HG02973 (cell line): ENCODE measurements around the gene HYAL1.
"Not testable (repeated sequence)": the region's sequence is repeated elsewhere in the genome, so short reads cannot be mapped to it uniquely, and the experiment has no call there.

Experiments
- ATAC-seq: cut with Tn5 transposase; IDR thresholded peaks from one replicate; pipeline ENCODE4 v1.9.1; 2021; ENCODE audit warnings: moderate library complexity; ENCODE audit not compliant: unreplicated experiment

The HYAL1 gene

DNA sequence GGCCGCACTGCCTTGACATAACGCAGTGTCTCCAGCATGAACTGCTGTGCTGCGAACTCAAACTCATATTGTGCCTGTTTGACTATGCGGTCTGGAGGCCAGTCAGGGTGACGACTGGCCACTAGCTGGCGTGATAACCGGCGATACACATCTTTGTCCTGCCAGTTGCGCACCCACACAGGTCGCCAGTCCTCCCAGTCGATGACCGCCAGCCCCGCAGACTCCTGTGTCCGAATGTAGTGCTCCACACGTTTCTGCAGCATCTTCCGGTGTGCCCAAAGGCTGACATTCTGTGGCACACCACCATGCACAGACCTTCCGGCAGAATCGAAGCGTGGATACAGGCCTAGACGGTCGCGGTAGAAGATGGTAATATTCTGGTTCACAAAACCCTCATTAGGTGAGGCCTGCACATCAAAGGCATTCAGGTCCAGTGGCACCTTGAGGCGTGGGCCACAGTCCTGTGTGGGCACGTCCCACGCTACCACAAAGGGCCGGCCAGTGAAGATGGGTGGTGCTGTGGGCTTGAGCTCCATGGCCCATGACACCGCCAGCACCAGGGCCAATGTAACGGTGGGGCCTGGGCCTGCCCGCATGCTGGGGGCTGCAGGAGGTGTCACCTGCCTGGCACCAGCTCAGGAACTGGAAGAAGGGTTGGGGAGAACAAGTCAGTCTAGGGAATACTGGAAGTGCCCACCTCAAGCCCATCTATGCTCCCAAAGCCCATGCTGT, 16.7 kb upstream of the HYAL1 start:
- no peak for ATAC-seq

DNA sequence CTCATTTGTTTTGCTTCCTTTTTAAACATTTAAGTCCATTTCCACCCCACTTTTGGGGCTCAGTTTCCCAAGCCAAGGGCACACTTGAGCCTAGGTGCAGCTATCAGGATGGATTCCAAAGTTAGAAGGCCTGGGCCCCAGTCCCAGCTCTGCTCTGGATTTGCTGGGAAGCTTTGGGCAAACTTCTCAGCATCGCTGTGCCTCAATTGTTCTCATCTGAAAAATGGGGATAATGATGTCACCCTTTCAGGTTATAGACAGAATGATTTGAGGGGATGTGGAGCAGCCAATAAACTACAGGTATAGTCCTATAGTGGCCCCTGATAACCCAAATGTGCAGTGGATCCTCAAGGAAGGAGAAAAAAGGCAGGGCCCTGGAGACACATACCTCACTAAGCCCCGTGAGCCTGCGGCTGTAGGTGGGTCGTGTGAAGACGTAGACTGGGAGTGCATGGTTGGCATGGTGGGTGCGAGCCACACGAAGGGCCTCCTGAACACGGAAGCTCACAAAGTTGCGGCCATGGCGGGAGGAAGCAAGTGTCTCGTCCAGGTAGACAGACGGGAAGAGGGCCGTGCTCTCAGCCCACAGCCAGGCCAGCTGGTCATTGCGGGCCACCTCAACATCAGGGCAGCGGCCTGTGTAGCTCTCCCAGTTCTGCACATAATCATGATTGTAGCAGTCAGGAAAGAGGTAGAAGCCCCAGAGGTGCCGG, 16.0 kb upstream of the HYAL1 start:
- ATAC-seq: no peak

DNA sequence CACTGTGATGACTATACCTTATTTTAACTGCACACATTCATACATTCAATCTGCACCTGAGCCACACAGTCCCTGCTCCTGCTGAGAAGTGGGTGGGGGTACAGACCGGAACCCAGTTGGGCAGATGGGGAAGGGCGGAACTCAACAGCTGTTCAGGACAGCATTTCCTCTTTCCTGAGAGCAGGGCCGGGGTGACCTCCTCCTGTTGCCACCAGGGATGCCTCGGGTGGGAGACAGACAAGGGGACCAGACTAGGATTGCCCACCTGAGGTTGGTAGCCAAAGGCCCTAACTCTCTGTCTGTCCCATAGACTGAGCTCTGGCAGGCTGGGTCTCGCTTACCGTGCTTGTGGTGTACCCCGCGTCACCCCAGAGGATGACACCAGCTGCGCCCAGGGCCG, 15.2 kb upstream of the HYAL1 start:
- ATAC-seq: no peak

DNA sequence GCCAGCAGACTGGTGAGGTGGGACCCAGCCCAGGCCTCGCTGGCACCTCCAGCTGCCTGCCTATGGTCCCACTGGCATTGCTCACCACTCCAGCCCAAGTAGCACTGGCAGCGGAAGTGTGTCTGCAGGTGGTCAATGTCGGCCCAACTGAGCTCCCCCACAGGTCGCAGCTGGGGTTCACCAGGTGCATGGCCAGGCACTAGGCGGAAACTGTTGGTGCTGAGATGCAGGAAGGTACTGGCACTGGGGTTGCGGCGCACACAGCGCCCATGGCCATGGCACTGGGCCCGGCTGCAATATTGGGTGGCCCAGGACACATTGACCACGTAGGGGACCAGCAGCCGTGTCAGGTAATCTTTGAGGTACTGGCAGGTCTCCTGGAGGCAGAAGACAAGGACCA, 14.8 kb upstream of the HYAL1 start:
- ATAC-seq: no peak

DNA sequence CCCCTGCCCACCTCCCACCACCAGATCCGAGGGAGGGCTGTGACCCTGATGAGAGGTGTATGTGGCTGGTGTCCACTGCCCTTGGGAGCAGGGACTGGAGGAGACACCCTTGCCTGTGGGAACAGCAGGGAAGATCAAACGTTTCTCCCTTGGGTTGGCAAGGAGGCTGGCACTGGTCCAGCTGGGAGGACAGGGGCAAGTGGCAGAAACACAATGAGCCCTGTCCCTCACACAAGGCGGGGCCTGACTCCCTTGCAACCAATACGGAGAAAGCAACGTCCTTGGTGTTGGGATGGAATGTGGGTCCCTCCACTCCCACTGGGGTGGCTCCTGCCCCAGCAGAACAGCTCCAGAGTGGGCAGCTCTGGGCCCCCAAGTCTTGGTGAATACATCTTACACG, 13.9 kb upstream of the HYAL1 start:
- ATAC-seq: no peak

DNA sequence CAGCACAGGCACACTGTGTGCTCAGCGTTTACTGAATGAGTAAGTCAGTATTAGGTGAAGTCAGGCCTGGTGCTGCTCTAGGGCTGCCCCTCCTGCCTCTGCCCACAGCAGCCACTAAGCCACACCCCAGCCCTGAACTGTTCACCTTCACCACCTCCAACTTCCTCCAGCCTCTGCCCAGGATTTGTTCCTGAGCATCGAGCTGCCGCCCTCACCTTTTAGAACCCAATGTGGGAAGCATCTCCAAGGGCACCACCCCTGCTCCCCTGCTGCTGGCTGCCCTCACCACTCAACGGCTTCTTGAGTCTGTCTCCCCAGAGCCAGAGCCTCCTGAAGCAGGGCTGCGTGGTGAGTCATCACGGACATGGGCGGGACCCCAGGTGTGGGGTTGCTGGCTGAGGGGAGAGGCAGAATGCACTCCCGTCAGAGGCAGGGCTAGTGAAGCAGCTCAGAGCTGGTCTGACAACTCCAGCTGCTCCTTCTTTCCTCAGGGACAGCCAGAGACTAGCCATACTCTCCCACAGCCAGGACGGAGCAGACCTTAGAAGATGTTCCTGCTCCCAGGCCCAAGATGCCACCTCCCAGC, 13.4 kb upstream of the HYAL1 start:
- no peak for ATAC-seq

DNA sequence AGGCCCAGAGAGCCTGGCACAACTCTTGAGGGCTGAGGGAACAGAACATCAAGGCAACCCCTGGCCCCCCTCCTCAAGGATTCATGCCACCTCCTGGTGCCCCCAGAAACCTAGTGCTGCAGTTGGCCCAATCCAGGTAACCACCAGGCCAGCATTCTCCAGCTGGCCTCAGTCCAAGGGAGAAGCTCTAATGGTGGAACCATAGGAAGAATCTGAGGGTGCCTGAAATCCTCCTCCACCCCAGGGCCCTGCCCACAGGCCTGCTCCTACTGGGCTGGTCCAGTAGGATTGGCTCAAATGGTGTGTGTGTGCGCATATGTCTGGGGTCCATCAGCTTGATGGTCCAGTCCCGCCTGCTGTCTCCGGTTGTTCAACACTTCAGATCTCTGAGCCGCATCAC, 11.4 kb upstream of the HYAL1 start:
- ATAC-seq: no peak

DNA sequence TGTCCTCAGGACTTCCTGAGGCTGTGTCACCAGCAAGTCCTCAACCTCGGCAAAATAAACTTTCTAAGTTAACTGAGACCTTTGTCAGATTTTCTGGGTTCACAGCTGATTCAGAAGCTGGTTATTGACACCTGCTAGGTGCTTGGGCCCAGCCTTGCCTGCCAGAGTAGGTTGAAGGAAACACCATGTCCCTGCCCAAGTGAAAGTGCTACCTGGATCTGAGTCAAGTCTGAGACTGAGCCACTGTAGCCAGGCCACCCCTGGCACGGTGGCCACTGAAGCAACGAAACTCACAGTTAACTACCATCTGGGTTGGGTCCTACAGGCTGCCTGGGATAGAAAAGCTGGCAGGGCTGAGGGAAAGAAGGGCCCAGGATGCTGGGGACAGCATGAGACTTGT, 11.0 kb upstream of the HYAL1 start:
- no peak for ATAC-seq

DNA sequence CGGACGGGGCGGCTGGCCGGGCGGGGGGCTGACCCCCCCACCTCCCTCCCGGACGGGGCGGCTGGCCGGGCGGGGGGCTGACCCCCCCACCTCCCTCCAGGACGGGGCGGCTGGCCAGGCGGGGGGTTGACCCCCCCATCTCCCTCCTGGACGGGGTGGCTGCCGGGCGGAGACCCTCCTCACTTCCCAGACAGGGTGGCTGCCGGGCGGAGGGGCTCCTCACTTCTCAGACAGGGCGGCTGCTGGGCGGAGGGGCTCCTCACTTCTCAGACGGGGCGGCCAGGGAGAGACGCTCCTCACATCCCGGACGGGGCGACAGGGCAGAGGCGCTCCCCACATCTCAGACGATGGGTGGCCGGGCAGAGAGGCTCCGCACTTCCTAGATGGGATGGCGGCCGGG, 8.7 kb upstream of the HYAL1 start:
- ATAC-seq: not testable (repeated sequence)

DNA sequence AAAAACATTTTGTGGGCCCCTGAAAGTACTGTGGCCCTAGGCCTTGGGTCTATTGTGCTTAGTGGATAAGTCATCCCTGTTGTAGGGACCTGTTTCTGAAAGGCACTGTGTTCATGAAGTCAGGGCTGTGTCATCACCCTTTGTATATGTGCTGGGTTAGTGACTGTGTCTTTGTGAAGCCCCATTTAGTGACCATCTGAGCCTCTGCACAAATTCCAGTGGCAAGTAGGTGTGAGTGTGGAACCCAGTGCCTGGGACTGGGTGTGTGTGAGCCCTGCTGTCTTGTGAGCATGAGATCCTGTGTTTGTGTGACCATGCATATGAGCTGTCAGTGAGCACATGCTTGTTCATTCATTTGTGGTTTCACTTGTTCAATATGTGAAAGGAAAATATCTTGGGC, 1.2 kb upstream of the HYAL1 start:
- no peak for ATAC-seq

DNA sequence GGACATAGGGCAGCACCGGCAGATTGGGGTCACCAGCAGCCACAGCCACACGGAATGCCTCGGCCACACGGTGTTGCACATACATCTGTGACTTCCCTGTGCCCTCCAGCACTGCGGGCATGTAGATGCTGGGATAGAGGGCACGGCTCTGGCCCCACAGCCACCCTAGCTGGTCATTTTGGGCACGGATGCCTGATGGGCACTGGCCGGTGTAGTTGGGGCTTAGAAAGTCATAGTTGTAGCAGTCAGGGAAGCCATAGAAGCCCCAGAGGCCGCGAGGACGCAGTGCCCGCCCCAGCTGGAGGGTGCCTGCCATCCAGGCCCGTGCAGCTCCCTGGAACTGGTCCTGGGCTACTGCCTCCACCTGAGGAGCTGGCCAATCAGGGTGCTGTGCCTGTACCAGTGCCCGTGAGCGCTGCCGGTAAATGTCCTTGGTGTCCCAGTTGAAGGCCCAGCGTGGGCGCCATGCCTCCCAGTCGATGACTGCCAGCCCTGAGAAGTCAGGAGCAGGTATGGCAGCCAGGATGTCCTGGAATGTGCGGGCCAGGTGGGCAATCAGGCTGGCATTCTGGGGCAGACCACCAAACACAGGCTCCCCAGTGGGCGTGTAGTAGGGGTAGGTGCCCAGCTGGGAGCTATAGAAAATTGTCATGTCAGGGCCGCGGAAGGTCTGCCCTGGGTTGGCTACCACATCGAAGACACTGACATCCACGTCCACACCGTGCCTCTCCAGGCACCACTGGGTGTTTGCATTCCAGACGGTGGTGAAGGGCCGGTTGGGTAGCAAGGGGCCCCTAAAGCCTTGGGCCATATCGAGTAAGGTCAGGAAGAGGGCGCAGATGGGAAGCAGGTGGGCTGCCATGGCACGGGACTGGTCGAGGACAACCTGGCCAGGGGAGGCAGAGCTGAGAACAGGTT, 1.0 kb downstream of the HYAL1 start:
- no peak for ATAC-seq

DNA sequence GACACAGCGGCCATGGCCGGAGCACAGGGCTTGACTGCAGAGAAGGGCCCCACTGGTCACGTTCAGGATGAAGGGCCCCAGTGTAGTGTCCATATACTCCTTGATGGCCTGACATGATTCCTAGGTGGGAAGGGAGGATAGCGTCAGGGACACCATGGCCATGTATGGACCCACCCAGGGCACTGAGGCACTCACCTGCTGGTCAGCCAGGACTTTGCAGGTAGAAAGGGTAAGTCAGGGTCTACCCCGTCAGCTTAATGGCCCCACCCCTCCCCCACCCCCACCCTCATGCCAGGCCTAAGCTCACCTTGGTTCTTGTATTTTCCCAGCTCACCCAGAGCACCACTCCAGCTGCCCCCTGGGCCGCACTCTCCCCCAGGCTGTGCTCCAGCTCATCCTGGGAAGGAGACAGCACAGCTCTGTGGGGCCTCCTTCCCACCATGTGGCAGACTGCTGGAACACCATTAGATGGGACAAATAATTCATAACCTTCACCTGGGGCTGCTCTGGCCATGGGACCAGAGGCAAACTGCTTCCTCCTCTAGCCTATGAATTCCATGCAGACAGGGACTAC, 2.6 kb downstream of the HYAL1 start:
- ATAC-seq: no peak

DNA sequence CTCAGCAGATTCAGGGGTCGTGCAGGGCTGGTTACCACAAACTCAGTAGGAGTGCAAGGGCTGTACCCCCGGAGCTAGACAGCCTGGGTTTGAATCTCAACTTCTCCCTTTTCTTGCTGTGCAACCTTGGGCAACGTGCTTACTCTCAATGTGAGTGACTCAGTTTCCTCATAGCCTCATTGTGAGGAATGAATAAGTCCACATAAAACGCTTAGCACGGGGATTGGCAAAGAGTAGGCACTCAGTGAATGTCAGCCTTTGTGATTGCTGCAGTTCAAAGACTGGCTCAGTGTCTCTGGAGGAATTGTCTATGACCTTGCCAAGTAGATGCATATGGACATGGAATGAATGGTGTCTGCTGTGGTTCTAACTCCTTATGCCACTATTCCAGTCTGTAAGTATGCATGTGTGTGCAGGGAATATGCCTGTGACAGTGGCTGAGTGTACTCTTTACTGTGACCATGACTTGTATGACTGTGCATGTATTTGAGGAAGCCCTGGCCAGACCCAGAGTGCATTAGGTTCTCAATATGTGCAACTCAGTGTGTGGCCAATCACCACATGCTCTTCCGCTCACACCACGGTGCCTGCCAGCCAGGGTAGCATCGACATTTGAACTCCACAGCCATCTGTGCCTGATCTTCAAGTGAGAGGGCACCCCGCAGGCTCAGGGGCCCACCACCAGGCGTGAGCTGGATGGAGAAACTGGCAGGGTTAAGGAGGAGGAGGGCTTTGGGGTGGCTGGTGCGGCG, 3.3 kb downstream of the HYAL1 start:
- ATAC-seq: no peak

DNA sequence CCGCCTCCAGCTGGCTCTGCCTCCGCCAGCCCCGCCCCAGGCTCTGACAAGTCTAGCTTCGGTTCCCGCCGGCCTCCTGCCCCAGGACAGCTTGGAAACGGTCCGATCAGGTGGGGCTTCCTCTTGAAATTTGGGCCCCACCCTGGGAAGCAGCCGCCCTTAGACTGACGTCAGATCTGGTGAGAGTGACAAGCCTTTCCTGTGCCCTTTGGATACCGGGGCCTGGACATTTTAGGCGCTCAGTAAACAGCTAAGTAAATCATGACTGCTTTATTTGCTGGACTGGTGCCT, 3.8 kb downstream of the HYAL1 start:
- no peak for ATAC-seq

DNA sequence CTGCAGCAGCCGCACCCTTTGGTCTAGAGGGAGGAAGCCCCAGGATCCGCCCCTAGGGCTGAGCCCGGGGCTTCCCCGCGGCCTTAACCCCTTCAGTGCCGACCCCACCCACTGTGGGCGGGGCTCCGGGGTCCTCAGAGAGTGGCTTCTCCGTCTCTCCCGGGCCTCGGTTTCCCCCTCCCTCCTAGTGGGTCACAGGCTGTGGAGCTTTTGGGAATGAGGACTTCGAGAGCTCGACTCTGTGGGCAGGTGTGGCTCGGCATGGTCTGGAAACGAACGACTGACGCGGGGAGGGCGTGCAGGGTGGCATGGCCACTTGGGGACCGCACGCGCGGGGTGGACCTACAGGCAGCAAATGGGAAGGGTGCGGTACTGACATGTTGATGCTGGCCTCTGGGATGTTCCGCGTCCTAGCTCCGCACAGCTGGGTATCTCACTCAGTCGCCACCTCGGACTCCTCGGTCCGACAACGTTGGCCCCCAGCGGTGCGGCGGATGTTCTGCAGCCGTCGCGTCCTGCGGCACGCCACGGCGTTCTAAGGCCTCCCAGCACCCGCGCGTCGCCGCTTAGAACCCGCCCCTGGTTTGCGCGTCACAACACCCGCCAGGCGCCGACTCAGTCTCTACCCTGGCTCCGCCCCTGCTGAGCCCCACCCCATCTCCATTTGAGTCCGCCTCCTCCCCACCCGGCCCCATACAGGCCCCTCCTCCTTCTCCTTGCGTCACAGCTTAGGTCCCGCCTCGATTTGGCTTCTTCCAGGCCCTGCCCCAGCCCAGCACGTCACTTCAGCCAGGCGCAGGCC, 4.3 kb downstream of the HYAL1 start, which contains the start of the genes HYAL3 and NAA80:
Gene HYAL3, minus strand, starts transcription at position 570 of the 802 bp plus-strand sequence. CDS start 3,803 bp downstream, outside the sequence.
Gene NAA80, minus strand, starts transcription at position 570 of the 802 bp plus-strand sequence. CDS start 1,942 bp downstream, outside the sequence.
- peak; percentile 82 for ATAC-seq

DNA sequence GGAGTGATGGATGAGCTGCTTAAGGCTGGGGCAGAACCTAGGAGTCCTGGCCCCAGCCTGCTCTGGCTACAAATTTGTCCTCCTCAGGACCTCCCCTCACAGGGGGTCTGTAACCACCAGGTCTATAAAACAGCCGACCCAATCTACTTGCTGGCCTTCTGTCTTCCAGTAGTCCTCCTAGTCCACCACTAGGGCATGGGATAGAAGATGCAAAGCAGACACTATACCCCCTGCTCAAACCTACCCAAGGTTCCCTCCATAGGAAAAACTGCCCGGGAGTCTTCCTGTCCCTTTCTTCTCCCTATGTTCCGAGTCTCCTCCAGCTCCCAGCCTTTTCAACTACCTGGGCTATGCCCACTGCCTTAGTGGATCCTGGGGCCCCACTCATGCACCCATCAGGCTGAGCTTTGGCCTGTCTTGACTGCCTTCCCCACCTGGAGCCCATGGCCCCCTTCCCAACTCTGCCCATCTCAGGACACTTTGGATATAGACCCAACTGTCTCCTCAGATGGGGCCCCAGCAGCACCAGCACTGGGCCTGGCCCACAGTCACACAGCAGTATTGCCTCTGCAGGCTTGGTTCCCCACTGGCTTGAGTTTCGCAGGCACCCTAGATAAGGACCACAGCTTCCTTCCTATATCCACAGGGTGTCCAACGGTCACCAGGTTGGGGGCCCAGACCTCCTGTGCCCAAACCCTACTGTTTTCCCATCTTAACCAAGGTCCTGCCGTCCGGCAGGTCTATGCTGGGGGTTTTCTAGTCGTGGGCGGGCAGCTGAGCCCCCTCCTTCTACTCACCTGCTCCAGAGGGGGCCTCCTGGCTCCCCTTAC, 5.3 kb downstream of the HYAL1 start:
- ATAC-seq: no peak

DNA sequence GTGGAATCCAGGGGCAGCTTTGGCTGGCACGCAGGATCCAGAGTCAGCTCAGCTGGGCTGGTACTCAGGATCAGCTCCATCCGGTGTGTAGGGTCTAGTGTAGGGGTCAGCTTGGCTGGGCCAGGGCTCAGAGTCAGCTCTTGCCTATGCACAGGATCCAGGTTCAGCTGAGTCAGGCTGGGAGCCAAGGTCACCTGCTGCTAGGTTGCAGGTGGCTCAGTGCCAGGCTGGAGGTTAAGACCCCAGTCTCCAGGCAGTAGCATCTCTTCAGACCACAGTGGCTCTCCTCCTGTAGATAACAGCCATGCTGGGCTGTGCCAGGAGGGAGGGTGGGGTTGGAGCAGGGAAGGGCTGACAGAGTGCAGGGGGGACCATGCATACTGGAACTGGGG, 6.0 kb downstream of the HYAL1 start:
- no peak for ATAC-seq

DNA sequence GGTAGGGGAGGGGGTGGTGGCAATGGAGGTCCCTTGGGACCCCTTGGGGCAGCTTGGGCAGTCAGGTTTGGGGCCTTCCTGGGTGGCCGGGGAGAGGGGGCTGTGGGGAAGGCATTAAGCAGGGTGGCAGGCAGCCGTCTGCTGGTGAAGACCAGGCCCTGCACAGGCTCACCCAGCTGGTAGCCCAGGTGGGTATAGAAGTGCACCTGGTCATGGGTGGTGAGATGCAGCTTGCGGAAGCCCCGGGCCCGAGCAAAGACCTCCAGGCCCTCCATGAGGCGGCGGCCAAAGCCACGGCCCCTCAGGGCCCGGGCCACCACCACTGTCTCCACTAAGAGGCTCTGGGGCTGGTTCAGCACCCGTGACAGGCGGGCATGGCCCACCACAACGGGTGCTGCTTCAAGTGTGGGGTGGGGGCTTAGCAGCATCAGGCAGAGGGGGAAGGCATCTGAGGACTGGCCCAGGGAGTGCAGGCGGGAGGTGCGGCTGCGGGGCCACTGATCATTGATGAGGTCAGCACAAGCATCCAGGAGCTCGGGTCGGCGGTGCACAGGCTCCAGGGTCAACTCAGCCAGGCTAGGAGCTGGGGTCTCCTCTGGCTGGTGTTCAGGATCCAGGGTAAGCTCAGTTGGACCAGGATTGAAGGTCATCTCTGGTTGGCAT, 6.5 kb downstream of the HYAL1 start:
- no peak for ATAC-seq
